Measurements from ENCODE around the gene LOXL1. TPM values are rescaled to one million over a fixed set of nuclear protein-coding genes. Genes with fewer than 3 reads are reported as not detected.
"Not testable (repeated sequence)": the region's sequence is repeated elsewhere in the genome, so short reads cannot be mapped to it uniquely, and the experiment has no call there.

The LOXL1 gene
- total RNA-seq, 1 experiment from 2014 or later = 224 TPM

GRCh38 chr15:73928971-73929627, 2.8 kb downstream of the LOXL1 start:
- H3K4me3 ChIP-seq = peak overlapping the region; percentile 66
- DNase-seq = peak; percentile 45
- H3K27me3 ChIP-seq = no peaks in the 10 kb centered on the region
- H3K36me3 ChIP-seq = peaks cover 68% of the 10 kb centered on the region
- no peaks in the 10 kb centered on the region for H3K9me3 ChIP-seq

GRCh38 chr15:73930371-73930770, 4.1 kb downstream of the LOXL1 start:
- Histone ChIP-seq H3K4me3 (peak overlapping the region; percentile 66), H3K9me3 (no peaks in the 10 kb centered on the region), H3K27me3 (no peaks in the 10 kb centered on the region), H3K36me3 (peaks cover 75% of the 10 kb centered on the region)
- peak; percentile 98 for DNase-seq

- peak overlapping the region; percentile 66 for H3K4me3 ChIP-seq
- DNase-seq = peak; percentile 98
- H3K27me3 ChIP-seq = no peaks in the 10 kb centered on the region
- no peaks in the 10 kb centered on the region for H3K9me3 ChIP-seq
- peaks cover 75% of the 10 kb centered on the region for H3K36me3 ChIP-seq
Observed at GRCh38 chr15:73930790-73931281, 4.6 kb downstream of the LOXL1 start.

- no peak for DNase-seq
- no peaks in the 10 kb centered on the region for H3K27me3 ChIP-seq
Observed at GRCh38 chr15:73931441-73931840, 5.2 kb downstream of the LOXL1 start.

GRCh38 chr15:73932381-73933191, 6.3 kb downstream of the LOXL1 start:
- Histone ChIP-seq H3K27me3 (no peaks in the 10 kb centered on the region), H3K4me3 (no peak overlapping the region), H3K9me3 (no peaks in the 10 kb centered on the region), H3K36me3 (peaks cover 89% of the 10 kb centered on the region)
- no peak for DNase-seq

More at GRCh38 chr15:73931441-73931840, 5.2 kb downstream of the LOXL1 start:
- Histone ChIP-seq H3K36me3 (peaks cover 79% of the 10 kb centered on the region), H3K4me3 (no peak overlapping the region), H3K9me3 (no peaks in the 10 kb centered on the region)

- H3K27me3 ChIP-seq = no peaks in the 10 kb centered on the region
- no peaks in the 10 kb centered on the region for H3K9me3 ChIP-seq
- H3K36me3 ChIP-seq = peaks cover 96% of the 10 kb centered on the region
Observed at GRCh38 chr15:73934281-73934680, 8.0 kb downstream of the LOXL1 start.

GRCh38 chr15:73935547-73935946, 9.3 kb downstream of the LOXL1 start:
- no peaks in the 10 kb centered on the region for H3K27me3 ChIP-seq
- H3K36me3 ChIP-seq = peaks cover 92% of the 10 kb centered on the region
- H3K4me3 ChIP-seq = no peak overlapping the region
- no peaks in the 10 kb centered on the region for H3K9me3 ChIP-seq
- no peak for DNase-seq

More at GRCh38 chr15:73934281-73934680, 8.0 kb downstream of the LOXL1 start:
- H3K4me3 ChIP-seq = no peak overlapping the region
- no peak for DNase-seq

- no peak for DNase-seq
- Histone ChIP-seq H3K36me3 (peaks cover 89% of the 10 kb centered on the region), H3K27me3 (no peaks in the 10 kb centered on the region), H3K9me3 (no peaks in the 10 kb centered on the region), H3K4me3 (no peak overlapping the region)
Observed at GRCh38 chr15:73936181-73936580, 9.9 kb downstream of the LOXL1 start.

- no peak for DNase-seq
- Histone ChIP-seq H3K4me3 (no peak overlapping the region), H3K27me3 (no peaks in the 10 kb centered on the region), H3K9me3 (no peaks in the 10 kb centered on the region), H3K36me3 (peaks cover 89% of the 10 kb centered on the region)
Observed at GRCh38 chr15:73936588-73937290, 10.5 kb downstream of the LOXL1 start.

- H3K4me3 ChIP-seq = no peak overlapping the region
- no peaks in the 10 kb centered on the region for H3K9me3 ChIP-seq
- no peak for DNase-seq
- H3K27me3 ChIP-seq = no peaks in the 10 kb centered on the region
- H3K36me3 ChIP-seq = peaks cover 87% of the 10 kb centered on the region
Observed at GRCh38 chr15:73937296-73937695, 11.0 kb downstream of the LOXL1 start.

GRCh38 chr15:73937726-73938125, 11.5 kb downstream of the LOXL1 start:
- Histone ChIP-seq H3K9me3 (no peaks in the 10 kb centered on the region), H3K4me3 (no peak overlapping the region), H3K36me3 (peaks cover 87% of the 10 kb centered on the region), H3K27me3 (no peaks in the 10 kb centered on the region)
- no peak for DNase-seq

GRCh38 chr15:73938516-73938915, 12.3 kb downstream of the LOXL1 start:
- H3K4me3 ChIP-seq, H3K27me3 ChIP-seq, H3K9me3 ChIP-seq, DNase-seq: not testable (repeated sequence)
- peaks cover 87% of the 10 kb centered on the region for H3K36me3 ChIP-seq

- DNase-seq = no peak
- H3K27me3 ChIP-seq = no peaks in the 10 kb centered on the region
- H3K9me3 ChIP-seq = no peaks in the 10 kb centered on the region
- peaks cover 87% of the 10 kb centered on the region for H3K36me3 ChIP-seq
- no peak overlapping the region for H3K4me3 ChIP-seq
Observed at GRCh38 chr15:73939138-73939537, 12.9 kb downstream of the LOXL1 start.

- peak; percentile 76 for DNase-seq
- Histone ChIP-seq H3K9me3 (no peaks in the 10 kb centered on the region), H3K27me3 (no peaks in the 10 kb centered on the region), H3K4me3 (no peak overlapping the region), H3K36me3 (peaks cover 87% of the 10 kb centered on the region)
Observed at GRCh38 chr15:73940061-73940981, 14.1 kb downstream of the LOXL1 start.

GRCh38 chr15:73941044-73941443, 14.8 kb downstream of the LOXL1 start:
- Histone ChIP-seq H3K4me3 (no peak overlapping the region), H3K27me3 (no peaks in the 10 kb centered on the region), H3K36me3 (peaks cover 88% of the 10 kb centered on the region), H3K9me3 (no peaks in the 10 kb centered on the region)
- peak; percentile 96 for DNase-seq

- DNase-seq = no peak
- H3K36me3 ChIP-seq = peaks cover 87% of the 10 kb centered on the region
- H3K4me3 ChIP-seq = no peak overlapping the region
- no peaks in the 10 kb centered on the region for H3K9me3 ChIP-seq
- no peaks in the 10 kb centered on the region for H3K27me3 ChIP-seq
Observed at GRCh38 chr15:73941449-73941848, 15.2 kb downstream of the LOXL1 start.

Data from MG63 (cell line).